AG10803 (cell line): ENCODE measurements around the gene JADE3.

Source experiments
- DNase-seq: peaks from one replicate; pipeline ENCODE4 v3.0.0; 2010; ENCODE audit warnings: low read depth
- H3K4me3 ChIP-seq: 2 replicates; pipeline ENCODE4 v1.5.1; 2011; ENCODE audit warnings: mild to moderate bottlenecking, low read length, control low read depth
- CTCF ChIP-seq: conservative IDR thresholded peaks from 2 replicates; pipeline ENCODE4 v1.5.1; 2011; ENCODE audit warnings: mild to moderate bottlenecking, low read length, control low read depth, inconsistent platforms

JADE3 gene

GRCh38 chrX:47078129-47079043, 166.2 kb downstream of the JADE3 start, which contains the start of gene RGN:
Gene RGN (plus strand): TSS chrX:47078443. CDS start chrX:47081145, 2,702 bp downstream.
- H3K4me3 ChIP-seq: peak within 1 kb of the TSS; percentile 50
- TF ChIP-seq CTCF: no peak
- DNase-seq: peak; percentile 13

- no peak overlapping the region for H3K4me3 ChIP-seq
- DNase-seq: no peak
- no peak for TF ChIP-seq CTCF
These were observed 168.1 kb downstream of the JADE3 start for GRCh38 chrX:47080215-47080914.

GRCh38 chrX:47080915-47081236, 168.7 kb downstream of the JADE3 start:
- DNase-seq: no peak
- H3K4me3 ChIP-seq: no peak overlapping the region
- TF ChIP-seq CTCF: no peak

- no peak overlapping the region for H3K4me3 ChIP-seq
- no peak for TF ChIP-seq CTCF
- DNase-seq: peak; percentile 10
These were observed 179.0 kb downstream of the JADE3 start for GRCh38 chrX:47091149-47091775.

GRCh38 chrX:47093248-47093647, 181.0 kb downstream of the JADE3 start:
- no peak overlapping the region for H3K4me3 ChIP-seq
- peak; percentile 49 for TF ChIP-seq CTCF
- peak; percentile 31 for DNase-seq

GRCh38 chrX:47093860-47094259, 181.6 kb downstream of the JADE3 start:
- no peak for TF ChIP-seq CTCF
- H3K4me3 ChIP-seq: no peak overlapping the region
- no peak for DNase-seq
